ENCODE measurements around the gene DYSF. TPM values are rescaled to one million over a fixed set of nuclear protein-coding genes. Genes with fewer than 3 reads are reported as not detected.

The DYSF gene
- total RNA-seq, 4 donors from 2014 or later = 1.7 to 5.0 (median 2.6) TPM

DNA sequence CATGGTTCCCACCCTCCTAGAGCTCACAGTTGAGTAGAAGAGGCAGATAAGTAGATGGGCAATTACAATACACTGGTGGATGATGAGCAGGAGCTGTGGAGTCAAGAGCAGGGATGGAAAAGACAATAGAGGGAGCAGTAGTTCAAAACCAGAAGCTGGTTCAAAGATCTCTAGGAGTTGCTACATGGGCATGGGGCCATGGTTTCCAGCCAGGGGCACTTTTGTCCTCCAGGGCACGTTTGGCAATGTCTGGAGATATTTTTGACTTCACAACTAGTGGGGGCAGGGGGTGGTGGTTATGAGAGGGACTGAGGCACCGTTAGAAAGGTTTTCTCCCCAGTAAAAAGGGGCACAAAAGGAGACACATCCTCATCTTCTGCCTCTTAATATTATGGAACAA is 236.0 kb downstream of the DYSF start:
- H3K9me3 ChIP-seq = no peaks in the 10 kb centered on the region
- H3K36me3 ChIP-seq = no peaks in the 10 kb centered on the region
- TF ChIP-seq, protein P1, sequence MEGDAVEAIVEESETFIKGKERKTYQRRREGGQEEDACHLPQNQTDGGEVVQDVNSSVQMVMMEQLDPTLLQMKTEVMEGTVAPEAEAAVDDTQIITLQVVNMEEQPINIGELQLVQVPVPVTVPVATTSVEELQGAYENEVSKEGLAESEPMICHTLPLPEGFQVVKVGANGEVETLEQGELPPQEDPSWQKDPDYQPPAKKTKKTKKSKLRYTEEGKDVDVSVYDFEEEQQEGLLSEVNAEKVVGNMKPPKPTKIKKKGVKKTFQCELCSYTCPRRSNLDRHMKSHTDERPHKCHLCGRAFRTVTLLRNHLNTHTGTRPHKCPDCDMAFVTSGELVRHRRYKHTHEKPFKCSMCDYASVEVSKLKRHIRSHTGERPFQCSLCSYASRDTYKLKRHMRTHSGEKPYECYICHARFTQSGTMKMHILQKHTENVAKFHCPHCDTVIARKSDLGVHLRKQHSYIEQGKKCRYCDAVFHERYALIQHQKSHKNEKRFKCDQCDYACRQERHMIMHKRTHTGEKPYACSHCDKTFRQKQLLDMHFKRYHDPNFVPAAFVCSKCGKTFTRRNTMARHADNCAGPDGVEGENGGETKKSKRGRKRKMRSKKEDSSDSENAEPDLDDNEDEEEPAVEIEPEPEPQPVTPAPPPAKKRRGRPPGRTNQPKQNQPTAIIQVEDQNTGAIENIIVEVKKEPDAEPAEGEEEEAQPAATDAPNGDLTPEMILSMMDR (IDR thresholded peaks at IDR 0.05) = no peak
- TF ChIP-seq POLR2A (IDR thresholded peaks at IDR 0.05) (no peak), POLR2AphosphoS5 (IDR thresholded peaks at IDR 0.05) (no peak), EP300 (IDR thresholded peaks at IDR 0.05) (no peak)
- WGBS = 78% methylated on average over 2 of the region's 2 CpGs
- peaks cover 14% of the 10 kb centered on the region for H3K4me1 ChIP-seq
- DNase-seq (ENCODE audit: low spot score in 2 of 2) = no peak
- H3K27me3 ChIP-seq = no peaks in the 10 kb centered on the region
- no peak overlapping the region for H3K4me3 ChIP-seq
- no peak overlapping the region for H3K27ac ChIP-seq

DNA sequence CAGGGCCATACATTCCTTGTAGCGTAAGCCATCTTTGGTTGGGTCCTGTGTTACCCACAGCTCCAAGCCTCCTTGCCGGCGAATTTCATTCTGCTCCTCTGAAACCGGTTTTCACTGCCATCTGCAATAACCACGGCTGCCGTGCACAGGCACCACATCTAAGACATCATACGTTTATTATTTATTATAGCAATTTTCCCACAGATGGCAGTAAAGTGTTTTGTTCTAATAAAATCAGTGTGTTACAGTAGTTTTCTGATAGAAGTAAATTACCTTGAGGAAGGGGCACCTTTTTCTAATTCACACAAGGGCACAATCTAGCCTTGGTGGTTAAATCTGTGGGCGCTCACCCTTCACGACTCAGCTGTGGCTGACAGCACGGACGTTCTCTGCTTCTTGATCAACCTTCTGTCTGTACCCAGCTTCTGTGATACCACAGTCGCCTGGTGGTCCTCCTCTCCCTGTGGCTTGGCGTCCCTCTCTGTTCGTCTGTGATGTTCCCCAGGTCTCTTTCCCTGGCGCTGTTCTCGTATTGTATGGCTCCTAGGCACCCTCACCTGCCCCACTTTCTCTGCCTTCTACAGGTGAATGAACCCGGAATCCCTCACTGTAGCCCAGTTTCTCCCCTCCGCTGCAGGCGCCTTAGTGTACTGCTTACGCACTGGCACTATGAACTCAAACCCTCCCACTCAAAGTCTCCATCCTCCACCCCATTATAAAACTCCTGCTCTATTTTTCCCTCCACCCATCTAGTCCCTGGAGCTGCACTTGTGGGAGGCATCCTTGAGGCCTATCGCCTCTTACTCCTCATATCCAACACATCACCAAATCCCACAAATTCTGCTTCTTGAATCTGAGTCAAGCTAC is 236.8 kb downstream of the DYSF start:
- no peaks in the 10 kb centered on the region for H3K27me3 ChIP-seq
- H3K4me1 ChIP-seq = peaks cover 14% of the 10 kb centered on the region
- TF ChIP-seq POLR2AphosphoS5 (IDR thresholded peaks at IDR 0.05) = no peak
- TF ChIP-seq EP300 (IDR thresholded peaks at IDR 0.05) = no peak
- TF ChIP-seq, protein P1 (IDR thresholded peaks at IDR 0.05) = no peak
- TF ChIP-seq POLR2A (IDR thresholded peaks at IDR 0.05) = no peak
- H3K36me3 ChIP-seq = no peaks in the 10 kb centered on the region
- no peak overlapping the region for H3K27ac ChIP-seq
- H3K4me3 ChIP-seq = no peak overlapping the region
- peak in 1 of 2 donors; percentile 36 for DNase-seq (ENCODE audit: low spot score in 2 of 2)
- no peaks in the 10 kb centered on the region for H3K9me3 ChIP-seq
- whole genome bisulfite sequencing = 90% methylated on average over 21 of the region's 21 CpGs

GRCh38 chr2:71690876-71691475 is 237.6 kb downstream of the DYSF start:
- H3K4me1 ChIP-seq = peaks cover 11% of the 10 kb centered on the region
- TF ChIP-seq, protein P1 (IDR thresholded peaks at IDR 0.05) = no peak
- TF ChIP-seq POLR2AphosphoS5 (IDR thresholded peaks at IDR 0.05) (no peak), EP300 (IDR thresholded peaks at IDR 0.05) (no peak), POLR2A (IDR thresholded peaks at IDR 0.05) (no peak)
- no peak overlapping the region for H3K4me3 ChIP-seq
- no peak overlapping the region for H3K27ac ChIP-seq
- DNase-seq (ENCODE audit: low spot score in 2 of 2) = peak in 1 of 2 donors; percentile 31
- 83% methylated on average over 12 of the region's 12 CpGs for WGBS
- no peaks in the 10 kb centered on the region for H3K36me3 ChIP-seq
- H3K9me3 ChIP-seq = no peaks in the 10 kb centered on the region
- H3K27me3 ChIP-seq = no peaks in the 10 kb centered on the region

DNA sequence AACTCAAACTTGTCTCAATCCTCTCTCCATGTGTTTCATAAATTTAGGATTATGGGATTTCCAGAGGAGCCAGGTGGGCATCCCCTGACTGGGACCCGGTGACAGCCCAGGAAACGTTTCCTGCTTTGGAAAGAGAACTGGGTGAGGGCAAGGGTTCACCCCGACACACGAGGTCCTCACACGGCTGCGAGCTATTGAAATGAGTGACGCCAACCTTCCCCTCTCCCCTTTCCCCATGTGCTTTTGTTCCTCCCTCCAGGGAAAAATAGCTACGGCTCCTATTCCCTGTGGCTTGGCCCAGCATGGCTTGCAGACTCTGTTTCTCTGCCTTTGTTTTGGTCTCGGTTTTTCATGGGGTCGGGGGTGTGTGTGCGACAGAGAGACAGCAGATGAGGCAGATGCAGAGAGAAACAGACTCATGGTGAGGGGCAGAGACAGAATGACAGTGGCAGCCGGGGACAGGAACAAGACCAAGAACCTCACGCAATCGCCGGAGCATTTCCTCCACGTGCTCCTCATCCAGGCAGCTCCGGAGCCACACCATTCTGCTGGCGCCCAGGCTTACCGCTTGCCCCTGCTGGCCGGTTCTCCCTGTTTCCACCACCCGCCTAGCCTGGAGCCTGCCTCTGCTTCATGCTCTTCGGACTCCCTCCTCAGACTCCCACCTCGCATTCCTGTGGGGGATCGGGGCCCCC is 238.5 kb downstream of the DYSF start:
- Histone ChIP-seq H3K36me3 (no peaks in the 10 kb centered on the region), H3K9me3 (no peaks in the 10 kb centered on the region), H3K4me1 (peaks cover 9% of the 10 kb centered on the region), H3K27me3 (no peaks in the 10 kb centered on the region), H3K4me3 (no peak overlapping the region), H3K27ac (no peak overlapping the region)
- TF ChIP-seq POLR2AphosphoS5 (IDR thresholded peaks at IDR 0.05) (no peak), EP300 (IDR thresholded peaks at IDR 0.05) (no peak), POLR2A (IDR thresholded peaks at IDR 0.05) (no peak)
- TF ChIP-seq, protein P1 (IDR thresholded peaks at IDR 0.05) = no peak
- DNase-seq (ENCODE audit: low spot score in 2 of 2) = peak in 1 of 2 donors; percentile 56
- 62% methylated on average over 24 of the region's 24 CpGs for WGBS
